B cell (primary cell): ENCODE measurements around the gene CLDN2.

ENCODE experiments used
- CTCF ChIP-seq: fragments of 200-600 bp; IDR thresholded peaks from one replicate; pipeline ENCODE4 v1.8.0; 2022; ENCODE audit warnings: antibody characterized with exemption, mild to moderate bottlenecking
- EZH2 ChIP-seq: IDR thresholded peaks from 2 replicates; pipeline ENCODE4 v1.6.1; 2012; ENCODE audit warnings: borderline replicate concordance, low read depth, mild to moderate bottlenecking, moderate library complexity, low read length; ENCODE audit not compliant: insufficient read depth, poor library complexity, severe bottlenecking

GRCh38 chrX:106874075-106874474 is 46.1 kb upstream of the CLDN2 start:
- TF ChIP-seq CTCF, result peak; percentile 67
- no peak for TF ChIP-seq EZH2
